ENCODE data around the gene RSBN1.

The RSBN1 gene

GRCh38 chr1:113793878-113794834 lies 18.1 kb downstream of the RSBN1 start:
- DNase-seq (ENCODE audit: insufficient read length) (no peak), FAIRE-seq (peak; percentile 33)
- no peak for TF ChIP-seq POLR2A (IDR thresholded peaks at IDR 0.05; ENCODE audit: low read depth, low read length)
- no peak for TF ChIP-seq TAF1 (IDR thresholded peaks at IDR 0.05; ENCODE audit: borderline replicate concordance, low read depth, low read length)
- TF ChIP-seq POLR2AphosphoS5 (IDR thresholded peaks at IDR 0.05; ENCODE audit: low read depth, low read length) = no peak

- TF ChIP-seq POLR2A (IDR thresholded peaks at IDR 0.05; ENCODE audit: low read depth, low read length) (no peak), POLR2AphosphoS5 (IDR thresholded peaks at IDR 0.05; ENCODE audit: low read depth, low read length) (no peak), TAF1 (IDR thresholded peaks at IDR 0.05; ENCODE audit: borderline replicate concordance, low read depth, low read length) (no peak)
- DNase-seq (ENCODE audit: insufficient read length) (no peak), FAIRE-seq (no peak)
Observed at GRCh38 chr1:113792986-113793385, 19.3 kb downstream of the RSBN1 start.

- DNase-seq (ENCODE audit: insufficient read length) (no peak), FAIRE-seq (no peak)
- TF ChIP-seq TAF1 (IDR thresholded peaks at IDR 0.05; ENCODE audit: borderline replicate concordance, low read depth, low read length) (no peak), POLR2A (IDR thresholded peaks at IDR 0.05; ENCODE audit: low read depth, low read length) (no peak), POLR2AphosphoS5 (IDR thresholded peaks at IDR 0.05; ENCODE audit: low read depth, low read length) (no peak)
Observed at GRCh38 chr1:113792471-113792870, 19.8 kb downstream of the RSBN1 start.

DNA sequence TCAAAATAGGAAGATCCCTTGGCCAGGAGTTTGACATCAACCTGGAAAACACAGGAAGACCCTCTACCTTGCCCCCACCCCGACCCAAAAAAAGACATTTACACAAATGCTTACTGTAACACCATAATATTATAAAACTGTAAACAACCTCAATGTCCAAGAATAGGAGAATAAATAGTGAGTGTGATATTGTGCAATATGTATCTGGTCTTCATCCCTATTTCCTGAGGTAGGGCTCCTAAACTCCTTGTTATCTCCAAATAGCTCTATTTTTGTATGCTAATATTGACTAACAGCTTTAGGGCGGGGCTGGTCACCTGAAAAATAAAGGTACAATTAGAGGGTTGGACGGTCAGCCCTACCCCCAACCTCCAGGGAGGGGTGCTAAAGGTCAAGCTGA lies 23.5 kb downstream of the RSBN1 start:
- DNase-seq (ENCODE audit: insufficient read length) (no peak), FAIRE-seq (no peak)
- TF ChIP-seq POLR2AphosphoS5 (IDR thresholded peaks at IDR 0.05; ENCODE audit: low read depth, low read length) (no peak), POLR2A (IDR thresholded peaks at IDR 0.05; ENCODE audit: low read depth, low read length) (no peak), TAF1 (IDR thresholded peaks at IDR 0.05; ENCODE audit: borderline replicate concordance, low read depth, low read length) (no peak)

DNA sequence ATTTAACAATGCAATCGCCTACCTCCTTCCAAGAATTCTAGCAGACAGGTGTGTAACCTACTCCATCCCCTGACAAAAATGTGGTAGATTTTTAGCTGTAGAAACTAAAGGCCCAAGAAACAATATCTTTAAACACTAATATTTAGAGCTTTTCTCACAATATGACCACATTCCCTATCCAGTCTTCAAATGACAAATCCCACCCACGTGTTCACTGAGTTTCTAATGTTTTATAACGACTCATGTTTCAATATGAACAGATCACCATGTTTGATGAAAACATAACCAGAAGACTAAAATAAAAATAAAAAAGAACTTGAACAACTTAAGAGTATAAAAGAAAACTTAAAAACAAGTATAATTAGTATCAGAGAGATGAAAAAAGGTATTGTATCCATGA lies 24.6 kb downstream of the RSBN1 start:
- no peak for TF ChIP-seq POLR2A (IDR thresholded peaks at IDR 0.05; ENCODE audit: low read depth, low read length)
- no peak for TF ChIP-seq POLR2AphosphoS5 (IDR thresholded peaks at IDR 0.05; ENCODE audit: low read depth, low read length)
- TF ChIP-seq TAF1 (IDR thresholded peaks at IDR 0.05; ENCODE audit: borderline replicate concordance, low read depth, low read length) = no peak
- DNase-seq (ENCODE audit: insufficient read length) (no peak), FAIRE-seq (no peak)

DNA sequence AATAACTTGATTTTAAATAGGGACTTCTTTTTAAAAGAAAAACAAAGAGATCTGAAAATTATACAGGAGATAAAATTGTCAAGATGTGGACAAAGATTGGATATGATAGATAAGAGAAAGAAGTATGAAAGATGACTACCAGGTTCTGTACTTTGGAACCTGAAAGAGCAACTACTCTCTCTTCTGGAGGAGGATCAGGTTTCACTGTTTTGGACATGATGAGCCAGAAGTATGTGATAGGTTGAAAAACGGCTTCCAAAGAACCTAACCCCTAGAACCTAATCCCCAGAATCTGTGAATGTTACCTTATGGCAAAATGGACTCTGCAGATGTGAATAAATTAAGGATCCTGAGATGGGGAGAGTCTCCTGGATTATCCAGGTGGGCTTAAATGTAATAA lies 26.2 kb downstream of the RSBN1 start:
- FAIRE-seq (no peak), DNase-seq (ENCODE audit: insufficient read length) (no peak)

GRCh38 chr1:113784104-113784779 lies 28.0 kb downstream of the RSBN1 start:
- FAIRE-seq = peak; percentile 56

More for the DNA sequence above, 26.2 kb downstream of the RSBN1 start:
- TF ChIP-seq POLR2A (IDR thresholded peaks at IDR 0.05; ENCODE audit: low read depth, low read length) (no peak), TAF1 (IDR thresholded peaks at IDR 0.05; ENCODE audit: borderline replicate concordance, low read depth, low read length) (no peak), POLR2AphosphoS5 (IDR thresholded peaks at IDR 0.05; ENCODE audit: low read depth, low read length) (no peak)

GRCh38 chr1:113783254-113784103 lies 28.8 kb downstream of the RSBN1 start:
- TF ChIP-seq TAF1 (IDR thresholded peaks at IDR 0.05; ENCODE audit: borderline replicate concordance, low read depth, low read length) (no peak), POLR2AphosphoS5 (IDR thresholded peaks at IDR 0.05; ENCODE audit: low read depth, low read length) (no peak), POLR2A (IDR thresholded peaks at IDR 0.05; ENCODE audit: low read depth, low read length) (no peak)
- FAIRE-seq (no peak), DNase-seq (ENCODE audit: insufficient read length) (no peak)

More at GRCh38 chr1:113784104-113784779, 28.0 kb downstream of the RSBN1 start:
- DNase-seq (ENCODE audit: insufficient read length) = no peak
- TF ChIP-seq TAF1 (IDR thresholded peaks at IDR 0.05; ENCODE audit: borderline replicate concordance, low read depth, low read length) (no peak), POLR2A (IDR thresholded peaks at IDR 0.05; ENCODE audit: low read depth, low read length) (no peak), POLR2AphosphoS5 (IDR thresholded peaks at IDR 0.05; ENCODE audit: low read depth, low read length) (no peak)

DNA sequence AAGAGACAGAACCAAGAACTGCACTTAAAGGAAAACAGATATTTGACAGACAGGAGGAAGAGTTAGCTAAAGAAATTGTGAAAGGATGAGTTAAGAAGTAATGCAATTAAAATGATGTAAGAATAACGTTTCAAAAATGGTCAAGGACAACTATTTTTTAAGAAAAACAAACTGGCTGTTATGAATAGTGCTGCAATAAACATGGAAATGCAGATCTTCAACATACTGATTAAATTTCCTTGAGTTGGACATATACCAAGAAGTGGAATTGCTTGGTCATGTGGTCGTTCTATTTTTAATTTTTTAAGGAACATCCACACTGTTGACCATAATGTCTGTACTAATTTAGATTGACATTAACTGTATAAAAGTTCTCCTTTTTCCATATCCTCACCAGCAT lies 29.9 kb downstream of the RSBN1 start:
- FAIRE-seq (no peak), DNase-seq (ENCODE audit: insufficient read length) (no peak)
- no peak for TF ChIP-seq POLR2A (IDR thresholded peaks at IDR 0.05; ENCODE audit: low read depth, low read length)
- TF ChIP-seq POLR2AphosphoS5 (IDR thresholded peaks at IDR 0.05; ENCODE audit: low read depth, low read length) = no peak

GRCh38 chr1:113780374-113781146 lies 31.7 kb downstream of the RSBN1 start:
- TF ChIP-seq TAF1 (IDR thresholded peaks at IDR 0.05; ENCODE audit: borderline replicate concordance, low read depth, low read length) (no peak), POLR2AphosphoS5 (IDR thresholded peaks at IDR 0.05; ENCODE audit: low read depth, low read length) (no peak), POLR2A (IDR thresholded peaks at IDR 0.05; ENCODE audit: low read depth, low read length) (no peak)
- DNase-seq (ENCODE audit: insufficient read length) (no peak), FAIRE-seq (no peak)
